ENCODE data around the gene QSER1. TPM values are rescaled to one million over a fixed set of nuclear protein-coding genes. Genes with fewer than 3 reads are reported as not detected.

The QSER1 gene
- 82.6 TPM for total RNA-seq

GRCh38 chr11:32892355-32893092 is at the start of gene QSER1:
Gene QSER1, plus strand, starts transcription at chr11:32892811. Its CDS starts 315 bp downstream, at chr11:32893126.

GRCh38 chr11:33015621-33016551 is 123.3 kb downstream of the QSER1 start, which contains the start of gene DEPDC7:
Gene DEPDC7, plus strand, starts transcription at chr11:33015878. Its CDS starts 78 bp downstream, at chr11:33015956.

Other genes starting within 250 kb of the QSER1 start
- not detected for gene CCDC73, start 98.1 kb upstream of the QSER1 start, total RNA-seq
- 1.4 TPM for gene PRRG4, start 62.9 kb upstream of the QSER1 start, total RNA-seq
- 4.1 TPM for gene DEPDC7, start 123.1 kb downstream of the QSER1 start, total RNA-seq
- 23.4 TPM for gene TCP11L1, start 146.8 kb downstream of the QSER1 start, total RNA-seq

All from camera-type eye (tissue), 1 donor.